HuH-7.5 (cell line): ENCODE results near the gene TMEM175.
"Not testable (repeated sequence)": the region's sequence is repeated elsewhere in the genome, so short reads cannot be mapped to it uniquely, and the experiment has no call there.

Experiments used
- DNase-seq: peaks from one replicate; pipeline ENCODE4 v3.0.0; 2011; ENCODE audit warnings: low spot score

Gene TMEM175

GRCh38 chr4:990746-991367 is 58.6 kb downstream of the TMEM175 start:
- no peak for DNase-seq

DNA sequence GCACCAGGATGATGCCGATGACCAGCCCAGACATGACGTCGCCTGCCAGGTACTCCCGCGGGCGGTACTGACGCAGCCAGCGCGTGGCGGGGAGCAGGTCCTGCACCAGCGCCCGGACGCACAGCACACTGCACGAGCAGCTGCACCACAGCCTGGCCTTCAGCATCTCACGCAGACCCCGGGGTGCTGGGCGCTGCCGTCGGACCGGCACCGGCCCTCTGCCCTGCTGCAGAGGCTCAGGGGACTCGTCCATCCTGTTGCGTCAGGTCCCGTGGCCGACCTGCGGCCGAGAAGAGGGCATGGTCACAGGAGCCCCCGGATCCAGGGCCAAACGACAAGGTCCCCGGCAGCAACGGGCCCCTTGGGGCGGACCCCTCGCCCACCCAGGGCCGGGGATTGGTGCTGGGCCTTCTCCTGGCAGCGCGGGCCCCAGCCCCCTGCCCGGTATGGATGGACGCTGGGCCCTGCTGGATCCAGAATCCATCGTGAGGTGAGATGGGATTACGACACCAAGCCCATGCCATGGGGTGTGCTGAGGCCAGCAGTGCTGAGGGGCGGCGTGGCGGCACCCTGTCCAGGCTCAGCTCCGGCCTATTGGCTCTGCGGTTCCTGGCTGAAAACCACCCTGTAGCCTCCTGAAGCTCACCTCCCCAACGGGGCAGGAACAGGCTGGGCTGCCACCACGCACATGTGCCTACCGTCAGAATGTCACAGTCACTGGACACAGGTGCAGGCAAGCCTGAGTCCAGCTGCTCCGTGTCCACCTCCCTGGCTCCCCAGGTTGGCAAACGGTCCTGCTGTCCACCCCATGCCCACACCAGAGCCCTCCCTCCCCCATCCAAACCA is 59.4 kb downstream of the TMEM175 start:
- no peak for DNase-seq

- DNase-seq, result peak; percentile 99
Measured at GRCh38 chr4:992297-993110, 60.2 kb downstream of the TMEM175 start.

GRCh38 chr4:993111-994029 is 61.1 kb downstream of the TMEM175 start, which contains the start of gene SLC26A1:
Gene SLC26A1 (minus strand): TSS chr4:993404. CDS start chr4:991703, 1,701 bp downstream.
- DNase-seq, result peak; percentile 95

- DNase-seq, result no peak
Measured at GRCh38 chr4:995311-996026, 63.2 kb downstream of the TMEM175 start.

GRCh38 chr4:996030-996996 is 64.1 kb downstream of the TMEM175 start:
- no peak for DNase-seq

DNA sequence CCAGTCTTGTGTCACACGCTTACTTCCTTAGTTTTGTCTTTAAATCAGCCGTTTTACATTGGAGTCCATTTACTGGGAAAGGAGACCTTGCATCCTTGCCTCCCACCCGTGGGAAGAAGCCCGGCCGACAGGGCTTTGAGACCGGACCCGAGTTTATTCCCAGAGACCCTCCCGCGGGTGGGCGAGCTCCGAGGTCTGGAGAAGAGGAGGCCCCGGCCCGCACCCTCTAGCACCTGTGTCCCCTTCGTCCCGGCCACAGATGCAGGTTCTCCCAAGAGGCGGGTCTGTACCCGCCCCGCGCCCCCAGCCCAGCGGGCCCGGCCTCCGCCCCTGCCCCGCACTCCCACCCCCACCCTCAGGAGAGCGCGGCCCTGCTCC is 64.7 kb downstream of the TMEM175 start:
- no peak for DNase-seq

DNA sequence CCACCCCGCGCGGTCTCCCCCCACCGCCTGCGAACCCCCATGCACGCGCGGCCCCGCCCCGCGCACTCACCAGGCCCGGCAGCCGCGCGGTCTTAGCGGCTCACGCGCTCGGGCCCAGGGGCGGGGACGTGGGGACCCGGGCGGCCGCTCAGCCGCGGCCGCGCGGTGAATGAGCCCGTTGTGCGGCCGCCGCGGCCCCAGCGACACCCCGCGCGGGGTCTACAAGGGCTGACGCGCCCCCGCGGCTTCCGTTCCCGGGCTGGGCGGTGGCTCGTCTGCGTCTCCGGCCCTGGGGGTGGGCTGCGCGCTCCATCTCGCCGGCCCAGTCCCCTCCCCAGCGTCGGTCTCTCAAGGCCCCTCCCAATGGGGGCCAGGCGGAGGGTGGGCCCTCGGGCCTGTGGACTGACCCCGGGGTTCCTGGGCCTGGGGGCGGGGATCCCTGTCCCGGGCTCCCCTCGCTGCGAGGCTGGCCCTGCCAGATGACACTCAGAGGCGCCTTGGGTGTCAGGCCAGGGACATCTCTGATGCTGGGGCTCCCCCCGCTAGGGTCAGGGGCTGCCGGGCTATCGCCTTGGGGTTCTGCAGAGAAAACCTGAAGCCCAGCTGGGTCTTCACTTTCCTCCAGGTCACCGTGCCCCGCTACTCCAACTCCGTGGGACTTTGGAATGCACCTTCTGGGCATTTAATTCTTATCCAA is 65.3 kb downstream of the TMEM175 start:
- DNase-seq, result peak; percentile 92

- no peak for DNase-seq
Measured at GRCh38 chr4:998096-998691, 65.9 kb downstream of the TMEM175 start.

DNA sequence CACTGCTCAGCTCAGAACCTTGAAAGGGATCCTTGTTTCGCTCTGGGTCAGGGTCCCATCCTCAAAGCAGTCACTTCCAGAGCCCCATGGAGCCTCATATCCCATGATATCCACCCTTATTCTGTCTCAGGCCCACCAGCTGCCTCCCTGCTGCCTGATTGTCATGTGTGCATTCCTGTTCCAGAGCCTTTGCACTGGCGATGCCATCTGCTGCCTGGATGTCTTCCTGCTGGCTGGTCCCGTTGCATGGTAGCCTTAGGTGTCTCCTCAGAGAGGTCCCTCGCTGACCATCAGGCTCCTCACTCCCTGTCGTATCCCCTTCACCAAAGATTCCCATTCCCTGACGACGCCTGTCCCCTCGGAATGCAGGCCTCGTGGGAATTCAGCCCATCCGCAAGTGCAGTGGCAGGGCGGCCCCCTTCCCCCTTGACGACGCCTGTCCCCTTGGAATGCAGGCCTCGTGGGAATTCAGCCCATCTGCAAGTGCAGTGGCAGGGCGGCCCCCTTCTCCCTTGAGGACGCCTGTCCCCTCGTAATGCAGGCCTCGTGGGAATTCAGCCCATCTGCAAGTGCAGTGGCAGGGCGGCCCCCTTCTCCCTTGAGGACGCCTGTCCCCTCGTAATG is 67.1 kb downstream of the TMEM175 start:
- not testable (repeated sequence) for DNase-seq

- DNase-seq, result no peak
Measured at GRCh38 chr4:999882-1000425, 67.7 kb downstream of the TMEM175 start.

DNA sequence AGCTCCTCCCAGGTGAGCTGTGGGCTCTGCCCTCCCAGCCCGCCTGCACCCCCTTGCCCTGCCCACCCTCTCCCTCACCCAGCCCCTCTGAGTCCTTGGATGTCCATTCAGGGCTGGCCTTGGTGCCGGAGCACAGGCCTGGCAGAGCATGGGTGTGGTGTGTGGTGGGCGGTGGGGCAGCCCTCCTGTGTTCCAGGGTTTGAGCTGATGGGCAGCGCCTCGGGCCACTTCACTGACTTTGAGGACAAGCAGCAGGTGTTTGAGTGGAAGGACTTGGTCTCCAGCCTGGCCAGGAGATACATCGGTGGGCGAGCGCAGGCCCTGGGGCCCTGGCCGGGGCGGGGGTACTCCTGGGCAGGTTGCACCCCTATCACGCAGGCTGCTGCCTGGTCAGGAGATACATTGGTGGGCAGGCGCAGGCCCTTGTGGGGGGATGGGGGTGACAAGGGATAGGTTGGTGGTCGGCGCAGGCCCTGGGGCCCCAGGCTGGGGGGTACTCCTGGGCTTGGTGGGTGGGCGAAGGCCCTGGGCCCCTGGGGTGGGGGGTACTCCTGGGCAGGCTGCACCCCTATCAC is 68.5 kb downstream of the TMEM175 start:
- DNase-seq, result no peak

- no peak for DNase-seq
Measured at GRCh38 chr4:1001561-1002130, 69.4 kb downstream of the TMEM175 start.

DNA sequence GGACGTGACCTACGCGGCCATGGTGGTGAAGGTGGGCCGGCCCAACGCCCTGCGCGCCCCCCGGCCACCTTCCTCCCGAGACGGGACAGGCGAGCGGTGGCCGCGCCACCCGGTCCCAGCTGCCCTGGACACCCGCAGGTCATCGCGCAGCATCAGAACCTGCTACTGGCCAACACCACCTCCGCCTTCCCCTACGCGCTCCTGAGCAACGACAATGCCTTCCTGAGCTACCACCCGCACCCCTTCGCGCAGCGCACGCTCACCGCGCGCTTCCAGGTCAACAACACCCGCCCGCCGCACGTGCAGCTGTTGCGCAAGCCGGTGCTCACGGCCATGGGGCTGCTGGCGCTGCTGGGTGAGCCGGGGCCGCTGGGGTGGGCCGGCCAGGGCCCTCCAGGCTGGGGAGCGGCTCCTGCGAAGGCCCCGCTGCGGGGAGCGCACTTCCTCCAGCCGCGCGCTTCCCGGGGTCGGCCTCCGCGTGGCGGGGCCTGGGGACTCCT is 69.9 kb downstream of the TMEM175 start:
- no peak for DNase-seq

- DNase-seq, result no peak
Measured at GRCh38 chr4:1002631-1003251, 70.5 kb downstream of the TMEM175 start.

GRCh38 chr4:1003271-1004070 is 71.2 kb downstream of the TMEM175 start:
- DNase-seq, result no peak
